K562 (cell line): ENCODE results near the gene HECW1. TPM values are rescaled to one million over a fixed set of nuclear protein-coding genes. Genes with fewer than 3 reads are reported as not detected.

Source experiments
- ATAC-seq: fragments of 200-7000 bp; cut with Tn5 transposase; 3 replicates; pipeline ENCODE4 v1.9.1; 2020; ENCODE audit warnings: moderate library complexity
- BruUV-seq: library from RNA; stranded (reverse); fragments of 400-500 nt; replicated peaks from 2 replicates; lab custom pipeline; 2021; lab: Mats Ljungman, UMichigan
- CTCF ChIA-PET: fragments of 300-600 bp; formaldehyde crosslinking; extraction: SDS; loops from one replicate; lab custom pipeline; 2021; ENCODE audit warnings: low intra/inter-chr PET ratio; lab: Yijun Ruan, JAX
- POLR2A ChIA-PET: fragments of 300-600, 350-650 bp; sonication (Branson Sonifier 250); formaldehyde crosslinking; extraction: SDS; loops from one replicate; lab custom pipeline; 2021; ENCODE audit warnings: antibody characterized with exemption, inconsistent platforms; lab: Yijun Ruan, JAX
- DNase-seq, 4 experiments: peaks; one replicate each; pipeline versions ENCODE4 v3.0.0 to v3.0.0-alpha.2; 2011 to 2018; ENCODE audit warnings: low spot score in 3 of 4, mixed read lengths in 3 of 4; ENCODE audit errors: extremely low read depth in 1 of 4
- FAIRE-seq: peaks from 2 replicates; lab custom pipeline; 2011; peaks lifted over from hg19 to GRCh38; lab: Jason Lieb, UNC
- H2AFZ ChIP-seq: 2 replicates; pipeline ENCODE4 v1.6.0; 2011; ENCODE audit warnings: low read depth, low read length, control low read depth, inconsistent platforms
- H3K27ac ChIP-seq: fragments of 200-600 bp; 3 replicates; pipeline ENCODE4 v1.8.0; 2011; ENCODE audit warnings: low read depth, mild to moderate bottlenecking, control low read depth, inconsistent platforms, low read length, moderate library complexity, mixed read lengths; ENCODE audit errors: extremely low read depth
- H3K27me3 ChIP-seq, 2 experiments: fragments of 300-600 bp in 1 of 2; 2 replicates in 1 of 2; 3 replicates in 1 of 2; pipeline versions ENCODE4 v1.6.0 to v1.8.0; 2011; ENCODE audit warnings: inconsistent platforms in 2 of 2, low read length in 2 of 2, mild to moderate bottlenecking in 1 of 2, mixed read lengths in 1 of 2, moderate library complexity in 1 of 2; ENCODE audit not compliant: control insufficient read depth in 2 of 2, insufficient read depth in 2 of 2
- H3K36me3 ChIP-seq: fragments of 300-600 bp; 3 replicates; pipeline ENCODE4 v1.8.0; 2011; ENCODE audit warnings: mild to moderate bottlenecking, low read length, inconsistent platforms; ENCODE audit not compliant: control insufficient read depth, insufficient read depth
- H3K4me1 ChIP-seq, 2 experiments: fragments of 200-600 bp in 1 of 2; replicated peaks in 1 of 2; 2 replicates in 1 of 2; 3 replicates in 1 of 2; pipeline versions ENCODE4 v1.5.1 to v1.8.0; 2011; ENCODE audit warnings: inconsistent platforms in 2 of 2, low read length in 2 of 2, mild to moderate bottlenecking in 1 of 2, mixed read lengths in 1 of 2, moderate library complexity in 1 of 2; ENCODE audit not compliant: control insufficient read depth in 2 of 2, insufficient read depth in 2 of 2
- H3K4me2 ChIP-seq: 2 replicates; pipeline ENCODE4 v1.6.1; 2011; ENCODE audit warnings: low read length, control low read depth, inconsistent platforms, mixed read lengths; ENCODE audit not compliant: insufficient read depth
- H3K4me3 ChIP-seq: fragments of 200-600 bp; sonication (generic), shearing (Covaris generic); 2 replicates; pipeline ENCODE4 v1.5.1; 2016; ENCODE audit warnings: control low read depth, inconsistent platforms
- H3K79me2 ChIP-seq: fragments of 200-600 bp; 3 replicates; pipeline ENCODE4 v1.8.0; 2011; ENCODE audit warnings: low read length, inconsistent platforms; ENCODE audit not compliant: control insufficient read depth, insufficient read depth
- H3K9ac ChIP-seq, 2 experiments: 2 replicates each; pipeline versions ENCODE4 v1.6.0 to v1.6.1; 2011; ENCODE audit warnings: low read depth in 2 of 2, low read length in 2 of 2, control low read depth in 1 of 2, inconsistent platforms in 1 of 2, mild to moderate bottlenecking in 1 of 2, mixed read lengths in 1 of 2; ENCODE audit not compliant: insufficient read depth in 1 of 2
- H3K9me1 ChIP-seq: one replicate; pipeline ENCODE4 v1.6.0; 2011; ENCODE audit warnings: inconsistent platforms, mild to moderate bottlenecking, low read length, moderate library complexity; ENCODE audit not compliant: control insufficient read depth, insufficient read depth
- H3K9me3 ChIP-seq: replicated peaks from 2 replicates; pipeline ENCODE4 v1.5.1; 2011; ENCODE audit warnings: low read depth, low read length, inconsistent platforms; ENCODE audit not compliant: control insufficient read depth, insufficient read depth
- H4K20me1 ChIP-seq: replicated peaks from 2 replicates; pipeline ENCODE4 v1.6.1; 2011; ENCODE audit warnings: low read length, inconsistent platforms, mixed read lengths; ENCODE audit not compliant: control insufficient read depth, insufficient read depth
- CBX1 ChIP-seq: sonication (generic); IDR thresholded peaks from 2 replicates; pipeline ENCODE4 v1.6.1; 2016; ENCODE audit warnings: antibody characterized with exemption, low read depth, mild to moderate bottlenecking
- WGBS: fragments of 100-300 bp; shearing (Covaris generic); methylation state at CpG from one replicate; pipeline ENCODE4 v1.1.6; 2016; ENCODE audit warnings: low coverage, mixed read lengths; ENCODE audit not compliant: insufficient coverage; ENCODE audit errors: missing lambda C conversion rate; 5-methylcytosine and 5-hydroxymethylcytosine counted together
- in situ Hi-C: fragments of 300-500 bp; cut with MboI; formaldehyde crosslinking; loops from 4 replicates; pipeline ENCODE4 v1.15.0; 2018; ENCODE audit warnings: inconsistent platforms, mixed read lengths
- intact Hi-C: fragments of 100-400 bp; cut with micrococcal nuclease; formaldehyde crosslinking; loops from 2 replicates; pipeline ENCODE4 v1.14.2; 2022
- polyA plus RNA-seq, 8 experiments: library from polyadenylated mRNA; depleted of rRNA in 4 of 8; stranded (reverse) in 5 of 8; unstranded in 3 of 8; fragments of >200 nt; fragmentation: Nextera tagmentation in 2 of 8; fragmentation: Illumina TruSeq in 1 of 8; extraction: Ambion mirVana in 2 of 8; extraction: Trizol in 1 of 8; gene quantifications; 2 replicates each; pipeline versions ENCODE4 v1.2.1 to v1.2.3, GENCODE V29; 2011 to 2014; ENCODE audit warnings: inconsistent platforms in 1 of 8, missing spikeins in 1 of 8
- total RNA-seq, 7 experiments: library from RNA; depleted of rRNA in 6 of 7; stranded (reverse); fragments of >200 nt in 6 of 7; fragmentation: Illumina TruSeq in 2 of 7; extraction: Trizol in 2 of 7; gene quantifications; 2 replicates each; pipeline versions ENCODE4 v1.2.1 to v1.2.3, GENCODE V29; 2011 to 2021; ENCODE audit warnings: low replicate concordance in 1 of 7
- TF ChIP-seq, protein P1 (sequence below), 2 experiments: IDR thresholded peaks in 1 of 2; conservative IDR thresholded peaks in 1 of 2; 2 replicates each; pipeline ENCODE4 v1.6.1; 2016; ENCODE audit warnings: low read depth in 2 of 2, mild to moderate bottlenecking in 1 of 2, missing compliant biosample characterization in 1 of 2, missing genetic modification characterization in 1 of 2, moderate library complexity in 1 of 2

The HECW1 gene
- total and polyA plus RNA-seq, 9 of the 15 experiments (the other 6 are each of a cell fraction or from before 2014, with no cell fraction given): 0.07 to 0.31 (median 0.13) TPM; not detected in 4

DNA sequence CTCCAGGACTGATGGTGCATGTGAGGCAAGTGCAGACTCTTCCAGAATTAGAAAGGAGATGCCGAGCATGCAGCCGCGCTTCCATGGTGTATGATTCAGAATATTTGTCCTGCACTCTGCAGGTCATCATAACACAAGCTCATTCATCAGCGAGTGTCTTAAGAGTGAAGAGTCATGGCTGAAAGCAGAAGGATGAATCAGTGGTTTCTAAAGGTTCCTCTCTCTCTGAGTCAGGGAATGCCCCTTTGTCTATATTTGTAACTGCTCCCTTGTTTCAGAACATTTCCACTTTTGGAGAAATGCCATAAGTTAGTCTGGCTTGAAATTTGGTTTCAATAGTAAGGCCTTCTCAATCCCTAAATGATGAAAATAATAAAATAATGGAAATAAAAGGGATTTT, 52.3 kb downstream of the HECW1 start:
- Histone ChIP-seq H3K27ac (no peak overlapping the region), H3K27me3 (peaks cover 6 to 24% of the 10 kb centered on the region in 2 experiments; a peak in 4 of 5 replicates), H3K9me1 (peaks cover 2% of the 10 kb centered on the region), H3K36me3 (no peaks in the 10 kb centered on the region), H3K79me2 (no peaks in the 10 kb centered on the region), H3K4me3 (no peak overlapping the region), H3K4me1 (no peaks in the 10 kb centered on the region), H3K9ac (no peak overlapping the region), H2AFZ (no peak overlapping the region), H3K9me3 (no peaks in the 10 kb centered on the region), H3K4me2 (no peak overlapping the region), H4K20me1 (no peaks in the 10 kb centered on the region)
- BruUV-seq: no TSS peak
- WGBS: 7% methylated on average over 4 of the region's 4 CpGs
- no peak for ATAC-seq
- FAIRE-seq: no peak
- CTCF ChIA-PET: no interaction called here
- in situ Hi-C loops (no loop called here), intact Hi-C loops (no loop called here)
- DNase-seq: no peak
- no peak for TF ChIP-seq CBX1
- TF ChIP-seq, protein P1, sequence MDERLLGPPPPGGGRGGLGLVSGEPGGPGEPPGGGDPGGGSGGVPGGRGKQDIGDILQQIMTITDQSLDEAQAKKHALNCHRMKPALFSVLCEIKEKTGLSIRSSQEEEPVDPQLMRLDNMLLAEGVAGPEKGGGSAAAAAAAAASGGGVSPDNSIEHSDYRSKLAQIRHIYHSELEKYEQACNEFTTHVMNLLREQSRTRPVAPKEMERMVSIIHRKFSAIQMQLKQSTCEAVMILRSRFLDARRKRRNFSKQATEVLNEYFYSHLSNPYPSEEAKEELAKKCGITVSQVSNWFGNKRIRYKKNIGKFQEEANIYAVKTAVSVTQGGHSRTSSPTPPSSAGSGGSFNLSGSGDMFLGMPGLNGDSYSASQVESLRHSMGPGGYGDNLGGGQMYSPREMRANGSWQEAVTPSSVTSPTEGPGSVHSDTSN (CRISPR knock-in tag; IDR thresholded peaks at IDR 0.05; ENCODE audit: low read depth): no peak
- TF ChIP-seq, protein P1 (tag; conservative IDR thresholded peaks at IDR 0.05; ENCODE audit: low read depth): peak; percentile 71
- POLR2A ChIA-PET: no interaction called here
